Esophagus squamous epithelium (tissue), 5 donors: ENCODE measurements around the gene CD79B. TPM values are rescaled to one million over a fixed set of nuclear protein-coding genes. Genes with fewer than 3 reads are reported as not detected.

ENCODE experiments used
- DNase-seq: peaks from one replicate; lab custom pipeline; 2025; lab: John Stamatoyannopoulos, UW
- H3K27ac ChIP-seq, 4 donors: fragments of 200-600 bp; sonication (generic); one replicate each; pipeline ENCODE4 v1.5.1; 2016 to 2019; ENCODE audit warnings: mild to moderate bottlenecking in 1 of 4
- H3K27me3 ChIP-seq, 4 donors: fragments of 200-600 bp; sonication (generic); 1 replicate in 3 of 4; 2 replicates in 1 of 4; pipeline versions ENCODE4 v1.5.1 to v1.6.0; 2017 to 2021; ENCODE audit warnings: antibody characterized with exemption in 1 of 4
- H3K36me3 ChIP-seq, 3 donors: fragments of 200-600 bp; sonication (generic); one replicate each; pipeline ENCODE4 v1.5.1; 2016 to 2019
- H3K4me1 ChIP-seq, 3 donors: fragments of 200-600 bp; sonication (generic); one replicate each; pipeline ENCODE4 v1.5.1; 2017 to 2019
- H3K4me3 ChIP-seq, 4 donors: fragments of 200-600 bp; sonication (generic); 1 replicate in 3 of 4; 2 replicates in 1 of 4; pipeline ENCODE4 v1.5.1; 2016 to 2019; ENCODE audit warnings: mild to moderate bottlenecking in 2 of 4, moderate library complexity in 1 of 4
- H3K9me3 ChIP-seq, 3 donors: fragments of 200-600 bp; sonication (generic); one replicate each; pipeline ENCODE4 v1.5.1; 2016 to 2019
- CTCF ChIP-seq, 6 experiments: fragments of 450-650 bp in 4 of 6; fragments of 200-600 bp in 2 of 6; sonication (generic) in 2 of 6; IDR thresholded peaks; one replicate each; pipeline ENCODE4 v1.5.1; 2016 to 2019; ENCODE audit warnings: antibody characterized with exemption in 6 of 6, mild to moderate bottlenecking in 4 of 6, moderate library complexity in 4 of 6
- POLR2A ChIP-seq, 4 donors: fragments of 450-650 bp; IDR thresholded peaks; one replicate each; pipeline ENCODE4 v1.6.1; 2017; ENCODE audit warnings: antibody characterized with exemption in 4 of 4, mild to moderate bottlenecking in 4 of 4, moderate library complexity in 3 of 4
- WGBS, 2 donors: methylation state at CpG; one replicate each; pipeline ENCODE4 v1.1.5; 2018; 5-methylcytosine and 5-hydroxymethylcytosine counted together
- intact Hi-C: fragments of 100-400 bp; cut with DNase I; formaldehyde crosslinking; loops from one replicate; pipeline ENCODE4 v1.15.0; 2022
- total RNA-seq, 4 donors: library from RNA; depleted of rRNA; stranded (reverse); fragments of >200 nt; gene quantifications; one replicate each; pipeline ENCODE4 v1.1.0, GENCODE V29; 2016
- donor health status: DM: yes; HTN: yes; CAD: no.

CD79B gene
- total RNA-seq, 4 donors from 2014 or later, result 1.1 to 2.0 (median 1.3) TPM; not detected in 1

- intact Hi-C loops, result no loop called here
- peaks cover 0 to 6% (median 0%) of the 10 kb centered on the region in 4 donors for H3K27me3 ChIP-seq
- no peaks in the 10 kb centered on the region for H3K9me3 ChIP-seq
- 43 to 51% methylated on average over 3 to 4 of the region's 7 CpGs for WGBS, 2 donors
- no peak for DNase-seq
- TF ChIP-seq CTCF (IDR thresholded peaks at IDR 0.05), result no peak
- TF ChIP-seq POLR2A (IDR thresholded peaks at IDR 0.05), result no peak
- H3K4me1 ChIP-seq, result peaks cover 0 to 31% (median 4%) of the 10 kb centered on the region in 3 donors
- peak overlapping the region in 1 of 4 donors; percentile 34 for H3K27ac ChIP-seq
- H3K36me3 ChIP-seq, result no peaks in the 10 kb centered on the region
- H3K4me3 ChIP-seq, result no peak overlapping the region
These were observed 28.3 kb upstream of the CD79B start for GRCh38 chr17:63960430-63960829.

GRCh38 chr17:63960006-63960405 is 27.9 kb upstream of the CD79B start:
- Histone ChIP-seq H3K36me3 (no peaks in the 10 kb centered on the region), H3K4me3 (no peak overlapping the region), H3K9me3 (no peaks in the 10 kb centered on the region), H3K27ac (peak overlapping the region in 1 of 4 donors; percentile 9), H3K27me3 (peaks cover 0 to 6% (median 0%) of the 10 kb centered on the region in 4 donors), H3K4me1 (peaks cover 0 to 31% (median 4%) of the 10 kb centered on the region in 3 donors)
- TF ChIP-seq POLR2A (IDR thresholded peaks at IDR 0.05) (no peak), CTCF (IDR thresholded peaks at IDR 0.05) (no peak)
- intact Hi-C loops, result no loop called here
- 68 to 100% methylated on average over 1 to 3 of the region's 9 CpGs for WGBS, 2 donors
- DNase-seq, result no peak

- H3K9me3 ChIP-seq, result no peaks in the 10 kb centered on the region
- peaks cover 0 to 8% (median under 1%) of the 10 kb centered on the region in 3 donors for H3K4me1 ChIP-seq
- no peak for DNase-seq
- H3K27ac ChIP-seq, result no peak overlapping the region
- intact Hi-C loops, result no loop called here
- peaks cover 0 to 10% (median 0%) of the 10 kb centered on the region in 4 donors for H3K27me3 ChIP-seq
- WGBS, 2 donors, result 94% methylated on average over 5 of the region's 5 CpGs
- H3K36me3 ChIP-seq, result no peaks in the 10 kb centered on the region
- H3K4me3 ChIP-seq, result no peak overlapping the region
- TF ChIP-seq CTCF (IDR thresholded peaks at IDR 0.05), result no peak
- no peak for TF ChIP-seq POLR2A (IDR thresholded peaks at IDR 0.05)
These were observed 24.3 kb upstream of the CD79B start for GRCh38 chr17:63956296-63956920.

GRCh38 chr17:63955791-63956190 is 23.7 kb upstream of the CD79B start:
- no peak overlapping the region for H3K27ac ChIP-seq
- no peaks in the 10 kb centered on the region for H3K36me3 ChIP-seq
- H3K4me3 ChIP-seq, result no peak overlapping the region
- intact Hi-C loops, result no loop called here
- peaks cover 0 to 2% (median 0%) of the 10 kb centered on the region in 3 donors for H3K4me1 ChIP-seq
- WGBS, 2 donors, result 88 to 90% methylated on average over 2 of the region's 4 CpGs
- DNase-seq, result no peak
- peaks cover 0 to 14% (median 0%) of the 10 kb centered on the region in 4 donors for H3K27me3 ChIP-seq
- no peaks in the 10 kb centered on the region for H3K9me3 ChIP-seq
- no peak for TF ChIP-seq POLR2A (IDR thresholded peaks at IDR 0.05)
- no peak for TF ChIP-seq CTCF (IDR thresholded peaks at IDR 0.05)

GRCh38 chr17:63955232-63955631 is 23.1 kb upstream of the CD79B start:
- Histone ChIP-seq H3K27me3 (peaks cover 0 to 19% (median 0%) of the 10 kb centered on the region in 4 donors), H3K4me3 (no peak overlapping the region), H3K9me3 (no peaks in the 10 kb centered on the region), H3K36me3 (no peaks in the 10 kb centered on the region), H3K4me1 (no peaks in the 10 kb centered on the region), H3K27ac (no peak overlapping the region)
- TF ChIP-seq POLR2A (IDR thresholded peaks at IDR 0.05) (no peak), CTCF (IDR thresholded peaks at IDR 0.05) (no peak)
- DNase-seq, result no peak
- intact Hi-C loops, result no loop called here
- WGBS, 2 donors, result 77% methylated on average over 6 to 11 of the region's 11 CpGs
